HEK293 (cell line): ENCODE data around the gene FIGLA.

Experiments used
- CTCF ChIA-PET: fragments of 350-600 bp; formaldehyde crosslinking; extraction: SDS; loops from one replicate; lab custom pipeline; 2021; ENCODE audit warnings: antibody characterized with exemption; lab: Yijun Ruan, JAX
- POLR2A ChIA-PET: fragments of 300-600 bp; formaldehyde crosslinking; extraction: SDS; loops from one replicate; lab custom pipeline; 2020; ENCODE audit warnings: antibody characterized with exemption, inconsistent platforms; lab: Yijun Ruan, JAX
- H3K27ac ChIP-seq: fragments of 200-500 bp; sonication (Bioruptor generic); 2 replicates; pipeline ENCODE4 v1.5.1; 2014; ENCODE audit warnings: low read depth, low read length, control low read depth, inconsistent platforms; ENCODE audit errors: extremely low read depth
- H3K36me3 ChIP-seq, 2 experiments: fragments of 200-500 bp in 1 of 2; sonication (Bioruptor generic) in 1 of 2; 1 replicate in 1 of 2; 2 replicates in 1 of 2; pipeline ENCODE4 v1.5.1; 2014 to 2017; ENCODE audit warnings: inconsistent platforms in 2 of 2, low read length in 2 of 2; ENCODE audit not compliant: control insufficient read depth in 2 of 2, insufficient read depth in 1 of 2
- H3K4me1 ChIP-seq: fragments of 200-500 bp; sonication (Bioruptor generic); 2 replicates; pipeline ENCODE4 v1.5.1; 2014; ENCODE audit warnings: mild to moderate bottlenecking, low read length, inconsistent platforms; ENCODE audit not compliant: control insufficient read depth, insufficient read depth
- H3K4me3 ChIP-seq: 2 replicates; pipeline ENCODE4 v1.5.1; 2011; ENCODE audit warnings: low read depth, mild to moderate bottlenecking, control low read depth, low read length, moderate library complexity
- H3K9me3 ChIP-seq: fragments of 200-500 bp; sonication (Bioruptor generic); 2 replicates; pipeline ENCODE4 v1.5.1; 2014; ENCODE audit warnings: low read depth, low read length, inconsistent platforms; ENCODE audit not compliant: control insufficient read depth, insufficient read depth
- HOXA7 ChIP-seq: sonication (generic); formaldehyde crosslinking; IDR thresholded peaks from 2 replicates; pipeline ENCODE4 v1.8.1; 2022; ENCODE audit warnings: missing genetic modification reagents, borderline replicate concordance
- IKZF3 ChIP-seq: fragments of 450-650 bp; IDR thresholded peaks from 2 replicates; pipeline ENCODE4 v1.5.0; 2018; ENCODE audit warnings: missing biosample characterization, mild to moderate bottlenecking, missing genetic modification characterization, moderate library complexity
- KLF9 ChIP-seq: fragments of 450-650 bp; formaldehyde crosslinking; IDR thresholded peaks from 2 replicates; pipeline ENCODE4 v1.5.1; 2016; ENCODE audit warnings: missing biosample characterization, missing genetic modification characterization, low read depth
- RBAK ChIP-seq: fragments of 450-650 bp; formaldehyde crosslinking; IDR thresholded peaks from 2 replicates; pipeline ENCODE4 v1.5.1; 2016; ENCODE audit warnings: missing biosample characterization, missing genetic modification characterization
- SETDB1 ChIP-seq: IDR thresholded peaks from one replicate; pipeline ENCODE4 v1.6.1; 2017; ENCODE audit warnings: mild to moderate bottlenecking, low read length, moderate library complexity, mixed read lengths; ENCODE audit not compliant: insufficient read length
- SP2 ChIP-seq: fragments of 450-650 bp; formaldehyde crosslinking; IDR thresholded peaks from 2 replicates; pipeline ENCODE4 v1.5.1; 2016; ENCODE audit warnings: missing biosample characterization, missing genetic modification characterization
- ZBTB17 ChIP-seq: fragments of 450-650 bp; formaldehyde crosslinking; IDR thresholded peaks from 2 replicates; pipeline ENCODE4 v1.5.1; 2016; ENCODE audit warnings: missing biosample characterization, missing genetic modification characterization
- ZBTB20 ChIP-seq: fragments of 450-650 bp; formaldehyde crosslinking; IDR thresholded peaks from 2 replicates; pipeline ENCODE4 v1.5.1; 2016; ENCODE audit warnings: missing biosample characterization, missing genetic modification characterization
- ZEB2 ChIP-seq: fragments of 450-650 bp; formaldehyde crosslinking; IDR thresholded peaks from 2 replicates; pipeline ENCODE4 v1.5.1; 2016; ENCODE audit warnings: missing biosample characterization, missing genetic modification characterization
- ZNF114 ChIP-seq: fragments of 450-650 bp; formaldehyde crosslinking; IDR thresholded peaks from 2 replicates; pipeline ENCODE4 v1.5.0; 2017; ENCODE audit warnings: missing biosample characterization, missing genetic modification characterization
- ZNF211 ChIP-seq: fragments of 450-650 bp; formaldehyde crosslinking; IDR thresholded peaks from 2 replicates; pipeline ENCODE4 v1.5.1; 2016; ENCODE audit warnings: low read depth, missing biosample characterization, missing genetic modification characterization
- ZNF214 ChIP-seq: fragments of 450-650 bp; formaldehyde crosslinking; IDR thresholded peaks from 2 replicates; pipeline ENCODE4 v1.5.1; 2017; ENCODE audit warnings: missing biosample characterization, mild to moderate bottlenecking, missing genetic modification characterization, borderline replicate concordance
- ZNF223 ChIP-seq: fragments of 450-650 bp; formaldehyde crosslinking; IDR thresholded peaks from 2 replicates; pipeline ENCODE4 v1.5.1; 2016; ENCODE audit warnings: missing biosample characterization, missing genetic modification characterization
- ZNF311 ChIP-seq: fragments of 450-650 bp; formaldehyde crosslinking; IDR thresholded peaks from 2 replicates; pipeline ENCODE4 v1.5.1; 2017; ENCODE audit warnings: missing biosample characterization, missing genetic modification characterization, borderline replicate concordance
- ZNF423 ChIP-seq: fragments of 450-650 bp; formaldehyde crosslinking; IDR thresholded peaks from 2 replicates; pipeline ENCODE4 v1.5.1; 2016; ENCODE audit warnings: missing biosample characterization, missing genetic modification characterization
- ZNF473 ChIP-seq: fragments of 450-650 bp; formaldehyde crosslinking; IDR thresholded peaks from 2 replicates; pipeline ENCODE4 v1.5.1; 2017; ENCODE audit warnings: missing biosample characterization, missing genetic modification characterization
- ZNF621 ChIP-seq: fragments of 450-650 bp; formaldehyde crosslinking; IDR thresholded peaks from 2 replicates; pipeline ENCODE4 v1.5.1; 2017; ENCODE audit warnings: missing biosample characterization, missing genetic modification characterization
- ZNF623 ChIP-seq: fragments of 450-650 bp; formaldehyde crosslinking; IDR thresholded peaks from 2 replicates; pipeline ENCODE4 v1.5.1; 2016; ENCODE audit warnings: missing biosample characterization, missing genetic modification characterization
- ZNF626 ChIP-seq: fragments of 450-650 bp; sonication (Bioruptor Pico); formaldehyde crosslinking; IDR thresholded peaks from 2 replicates; pipeline ENCODE4 v1.5.1; 2018; ENCODE audit warnings: missing biosample characterization, missing genetic modification characterization, inconsistent platforms
- ZNF654 ChIP-seq: fragments of 450-650 bp; formaldehyde crosslinking; IDR thresholded peaks from 2 replicates; pipeline ENCODE4 v1.5.1; 2016; ENCODE audit warnings: low read depth, missing biosample characterization, missing genetic modification characterization
- ZNF76 ChIP-seq: fragments of 450-650 bp; formaldehyde crosslinking; IDR thresholded peaks from 2 replicates; pipeline ENCODE4; 2016; ENCODE audit warnings: low read depth, missing biosample characterization, missing genetic modification characterization, borderline replicate concordance
- ZNF791 ChIP-seq: fragments of 450-650 bp; formaldehyde crosslinking; IDR thresholded peaks from 2 replicates; pipeline ENCODE4 v1.5.1; 2016; ENCODE audit warnings: missing biosample characterization, missing genetic modification characterization
- ZNF843 ChIP-seq: fragments of 450-650 bp; formaldehyde crosslinking; IDR thresholded peaks from 2 replicates; pipeline ENCODE4 v1.5.1; 2016; ENCODE audit warnings: missing biosample characterization, missing genetic modification characterization
- TF ChIP-seq, protein P1 (sequence below): fragments of 450-650 bp; formaldehyde crosslinking; IDR thresholded peaks from 2 replicates; pipeline ENCODE4 v1.5.1; 2016; ENCODE audit warnings: missing biosample characterization, missing genetic modification characterization
- TF ChIP-seq, protein P2 (sequence below): fragments of 450-650 bp; formaldehyde crosslinking; IDR thresholded peaks from 2 replicates; pipeline ENCODE4 v1.5.1; 2016; ENCODE audit warnings: missing biosample characterization, missing genetic modification characterization
- TF ChIP-seq, protein P3 (sequence below): fragments of 450-650 bp; formaldehyde crosslinking; IDR thresholded peaks from 2 replicates; pipeline ENCODE4 v1.5.1; 2016; ENCODE audit warnings: missing biosample characterization, missing genetic modification characterization, low read depth
- TF ChIP-seq, protein P4 (sequence below): fragments of 450-650 bp; formaldehyde crosslinking; IDR thresholded peaks from 2 replicates; pipeline ENCODE4 v1.5.1; 2016; ENCODE audit warnings: missing biosample characterization, missing genetic modification characterization
- TF ChIP-seq, protein P5 (sequence below): fragments of 450-650 bp; formaldehyde crosslinking; IDR thresholded peaks from 2 replicates; pipeline ENCODE4 v1.5.1; 2016; ENCODE audit warnings: missing biosample characterization, missing genetic modification characterization

The FIGLA gene

DNA sequence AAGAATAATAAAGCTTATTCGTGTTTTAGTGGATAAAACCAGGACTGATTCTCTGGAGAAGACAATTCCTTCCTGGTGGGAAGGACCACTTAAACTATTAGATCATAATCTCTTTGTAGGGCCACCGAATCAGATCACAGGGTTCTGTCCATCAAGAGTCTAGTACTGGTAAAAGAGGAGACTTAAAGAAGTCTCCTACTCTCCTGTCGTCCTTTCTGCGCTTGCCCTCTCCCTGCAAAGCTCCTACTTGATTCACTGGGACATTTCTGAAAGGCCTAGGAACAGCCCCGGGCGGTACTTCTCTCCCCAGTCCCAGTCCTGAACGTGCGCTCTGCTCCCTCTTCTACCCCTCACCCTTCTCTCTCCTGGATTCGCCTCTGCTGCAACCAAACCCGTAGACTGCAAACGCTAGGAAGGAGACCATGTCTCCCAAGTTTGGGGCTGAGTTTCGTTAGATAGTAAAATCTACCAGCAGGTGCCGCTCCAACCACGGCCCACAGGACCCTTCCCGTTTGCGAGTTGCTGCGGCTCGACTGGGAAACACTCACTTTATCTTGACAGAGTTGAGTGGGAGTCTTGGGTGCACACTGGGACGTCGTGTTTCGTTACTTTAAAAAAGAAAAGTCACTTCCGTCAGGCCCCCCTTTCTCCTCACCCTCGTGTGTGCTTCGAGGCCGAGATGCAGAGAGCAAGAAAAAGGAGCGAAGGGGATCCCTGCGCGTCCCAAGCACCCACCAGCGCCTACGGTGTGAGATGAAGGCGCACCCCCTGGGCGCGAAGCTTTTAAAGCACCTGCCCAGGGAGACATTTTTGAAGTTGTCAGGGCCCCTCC is 923 bp downstream of the FIGLA start:
- Histone ChIP-seq H3K4me1 (no peaks in the 10 kb centered on the region), H3K4me3 (no peak overlapping the region), H3K9me3 (no peaks in the 10 kb centered on the region), H3K36me3 (no peaks in the 10 kb centered on the region), H3K27ac (no peak overlapping the region)
- POLR2A ChIA-PET: no interaction called here
- CTCF ChIA-PET: interaction anchor here (0.6 to 4.5 kb wide), 33 partner anchors 8 to 1715 kb away, joined by 3 to 32 read pairs (median 4); partner anchors contain the start of gene NAGK
- TF ChIP-seq ZNF621 (tag by site-specific recombination) (no peak), IKZF3 (tag by site-specific recombination) (no peak), RBAK (tag by site-specific recombination) (no peak), ZNF623 (tag by site-specific recombination) (no peak), ZNF626 (no peak), ZNF654 (tag by site-specific recombination) (peak; percentile 91), ZNF311 (tag by site-specific recombination) (no peak), SETDB1 (no peak), ZNF843 (tag by site-specific recombination) (no peak), HOXA7 (CRISPR knock-in tag) (no peak), ZNF473 (tag by site-specific recombination) (no peak), ZEB2 (tag by site-specific recombination) (no peak), ZNF114 (no peak), ZBTB17 (tag by site-specific recombination) (peak; percentile 55; the same call in 1 of the 2 replicates), ZNF791 (no peak), ZNF211 (tag by site-specific recombination) (no peak), ZNF214 (tag by site-specific recombination) (no peak), ZNF76 (tag by site-specific recombination) (no peak), KLF9 (tag by site-specific recombination) (no peak), ZNF223 (tag by site-specific recombination) (no peak), ZNF423 (tag by site-specific recombination) (no peak), SP2 (tag by site-specific recombination) (no peak), ZBTB20 (0 out of 2 replicates have a peak, but pooled peaks have one; percentile 41)
- TF ChIP-seq, protein P1, sequence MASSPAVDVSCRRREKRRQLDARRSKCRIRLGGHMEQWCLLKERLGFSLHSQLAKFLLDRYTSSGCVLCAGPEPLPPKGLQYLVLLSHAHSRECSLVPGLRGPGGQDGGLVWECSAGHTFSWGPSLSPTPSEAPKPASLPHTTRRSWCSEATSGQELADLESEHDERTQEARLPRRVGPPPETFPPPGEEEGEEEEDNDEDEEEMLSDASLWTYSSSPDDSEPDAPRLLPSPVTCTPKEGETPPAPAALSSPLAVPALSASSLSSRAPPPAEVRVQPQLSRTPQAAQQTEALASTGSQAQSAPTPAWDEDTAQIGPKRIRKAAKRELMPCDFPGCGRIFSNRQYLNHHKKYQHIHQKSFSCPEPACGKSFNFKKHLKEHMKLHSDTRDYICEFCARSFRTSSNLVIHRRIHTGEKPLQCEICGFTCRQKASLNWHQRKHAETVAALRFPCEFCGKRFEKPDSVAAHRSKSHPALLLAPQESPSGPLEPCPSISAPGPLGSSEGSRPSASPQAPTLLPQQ (tag by site-specific recombination): no peak
- TF ChIP-seq, protein P2, sequence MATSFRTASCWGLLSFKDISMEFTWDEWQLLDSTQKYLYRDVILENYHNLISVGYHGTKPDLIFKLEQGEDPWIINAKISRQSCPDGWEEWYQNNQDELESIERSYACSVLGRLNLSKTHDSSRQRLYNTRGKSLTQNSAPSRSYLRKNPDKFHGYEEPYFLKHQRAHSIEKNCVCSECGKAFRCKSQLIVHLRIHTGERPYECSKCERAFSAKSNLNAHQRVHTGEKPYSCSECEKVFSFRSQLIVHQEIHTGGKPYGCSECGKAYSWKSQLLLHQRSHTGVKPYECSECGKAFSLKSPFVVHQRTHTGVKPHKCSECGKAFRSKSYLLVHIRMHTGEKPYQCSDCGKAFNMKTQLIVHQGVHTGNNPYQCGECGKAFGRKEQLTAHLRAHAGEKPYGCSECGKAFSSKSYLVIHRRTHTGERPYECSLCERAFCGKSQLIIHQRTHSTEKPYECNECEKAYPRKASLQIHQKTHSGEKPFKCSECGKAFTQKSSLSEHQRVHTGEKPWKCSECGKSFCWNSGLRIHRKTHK: no peak
- TF ChIP-seq, protein P3, sequence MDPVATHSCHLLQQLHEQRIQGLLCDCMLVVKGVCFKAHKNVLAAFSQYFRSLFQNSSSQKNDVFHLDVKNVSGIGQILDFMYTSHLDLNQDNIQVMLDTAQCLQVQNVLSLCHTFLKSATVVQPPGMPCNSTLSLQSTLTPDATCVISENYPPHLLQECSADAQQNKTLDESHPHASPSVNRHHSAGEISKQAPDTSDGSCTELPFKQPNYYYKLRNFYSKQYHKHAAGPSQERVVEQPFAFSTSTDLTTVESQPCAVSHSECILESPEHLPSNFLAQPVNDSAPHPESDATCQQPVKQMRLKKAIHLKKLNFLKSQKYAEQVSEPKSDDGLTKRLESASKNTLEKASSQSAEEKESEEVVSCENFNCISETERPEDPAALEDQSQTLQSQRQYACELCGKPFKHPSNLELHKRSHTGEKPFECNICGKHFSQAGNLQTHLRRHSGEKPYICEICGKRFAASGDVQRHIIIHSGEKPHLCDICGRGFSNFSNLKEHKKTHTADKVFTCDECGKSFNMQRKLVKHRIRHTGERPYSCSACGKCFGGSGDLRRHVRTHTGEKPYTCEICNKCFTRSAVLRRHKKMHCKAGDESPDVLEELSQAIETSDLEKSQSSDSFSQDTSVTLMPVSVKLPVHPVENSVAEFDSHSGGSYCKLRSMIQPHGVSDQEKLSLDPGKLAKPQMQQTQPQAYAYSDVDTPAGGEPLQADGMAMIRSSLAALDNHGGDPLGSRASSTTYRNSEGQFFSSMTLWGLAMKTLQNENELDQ: no peak
- TF ChIP-seq, protein P4, sequence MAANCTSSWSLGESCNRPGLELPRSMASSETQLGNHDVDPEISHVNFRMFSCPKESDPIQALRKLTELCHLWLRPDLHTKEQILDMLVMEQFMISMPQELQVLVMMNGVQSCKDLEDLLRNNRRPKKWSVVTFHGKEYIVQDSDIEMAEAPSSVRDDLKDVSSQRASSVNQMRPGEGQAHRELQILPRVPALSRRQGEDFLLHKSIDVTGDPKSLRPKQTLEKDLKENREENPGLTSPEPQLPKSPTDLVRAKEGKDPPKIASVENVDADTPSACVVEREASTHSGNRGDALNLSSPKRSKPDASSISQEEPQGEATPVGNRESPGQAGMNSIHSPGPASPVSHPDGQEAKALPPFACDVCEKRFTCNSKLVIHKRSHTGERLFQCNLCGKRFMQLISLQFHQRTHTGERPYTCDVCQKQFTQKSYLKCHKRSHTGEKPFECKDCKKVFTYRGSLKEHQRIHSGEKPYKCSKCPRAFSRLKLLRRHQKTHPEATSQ (tag by site-specific recombination): no peak
- TF ChIP-seq, protein P5, sequence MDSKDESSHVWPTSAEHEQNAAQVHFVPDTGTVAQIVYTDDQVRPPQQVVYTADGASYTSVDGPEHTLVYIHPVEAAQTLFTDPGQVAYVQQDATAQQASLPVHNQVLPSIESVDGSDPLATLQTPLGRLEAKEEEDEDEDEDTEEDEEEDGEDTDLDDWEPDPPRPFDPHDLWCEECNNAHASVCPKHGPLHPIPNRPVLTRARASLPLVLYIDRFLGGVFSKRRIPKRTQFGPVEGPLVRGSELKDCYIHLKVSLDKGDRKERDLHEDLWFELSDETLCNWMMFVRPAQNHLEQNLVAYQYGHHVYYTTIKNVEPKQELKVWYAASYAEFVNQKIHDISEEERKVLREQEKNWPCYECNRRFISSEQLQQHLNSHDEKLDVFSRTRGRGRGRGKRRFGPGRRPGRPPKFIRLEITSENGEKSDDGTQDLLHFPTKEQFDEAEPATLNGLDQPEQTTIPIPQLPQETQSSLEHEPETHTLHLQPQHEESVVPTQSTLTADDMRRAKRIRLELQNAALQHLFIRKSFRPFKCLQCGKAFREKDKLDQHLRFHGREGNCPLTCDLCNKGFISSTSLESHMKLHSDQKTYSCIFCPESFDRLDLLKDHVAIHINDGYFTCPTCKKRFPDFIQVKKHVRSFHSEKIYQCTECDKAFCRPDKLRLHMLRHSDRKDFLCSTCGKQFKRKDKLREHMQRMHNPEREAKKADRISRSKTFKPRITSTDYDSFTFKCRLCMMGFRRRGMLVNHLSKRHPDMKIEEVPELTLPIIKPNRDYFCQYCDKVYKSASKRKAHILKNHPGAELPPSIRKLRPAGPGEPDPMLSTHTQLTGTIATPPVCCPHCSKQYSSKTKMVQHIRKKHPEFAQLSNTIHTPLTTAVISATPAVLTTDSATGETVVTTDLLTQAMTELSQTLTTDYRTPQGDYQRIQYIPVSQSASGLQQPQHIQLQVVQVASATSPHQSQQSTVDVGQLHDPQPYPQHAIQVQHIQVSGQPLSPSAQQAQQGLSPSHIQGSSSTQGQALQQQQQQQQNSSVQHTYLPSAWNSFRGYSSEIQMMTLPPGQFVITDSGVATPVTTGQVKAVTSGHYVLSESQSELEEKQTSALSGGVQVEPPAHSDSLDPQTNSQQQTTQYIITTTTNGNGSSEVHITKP: peak; percentile 68
